K562 (cell line): ENCODE measurements around the gene GRAMD1B. TPM values are rescaled to one million over a fixed set of nuclear protein-coding genes. Genes with fewer than 3 reads are reported as not detected.

ENCODE experiments used
- ATAC-seq: fragments of 200-7000 bp; cut with Tn5 transposase; 3 replicates; pipeline ENCODE4 v1.9.1; 2020; ENCODE audit warnings: moderate library complexity
- BruUV-seq: library from RNA; stranded (reverse); fragments of 400-500 nt; replicated peaks from 2 replicates; lab custom pipeline; 2021; lab: Mats Ljungman, UMichigan
- CTCF ChIA-PET: fragments of 300-600 bp; formaldehyde crosslinking; extraction: SDS; loops from one replicate; lab custom pipeline; 2021; ENCODE audit warnings: low intra/inter-chr PET ratio; lab: Yijun Ruan, JAX
- POLR2A ChIA-PET: fragments of 300-600, 350-650 bp; sonication (Branson Sonifier 250); formaldehyde crosslinking; extraction: SDS; loops from one replicate; lab custom pipeline; 2021; ENCODE audit warnings: antibody characterized with exemption, inconsistent platforms; lab: Yijun Ruan, JAX
- DNase-seq, 4 experiments: peaks; one replicate each; pipeline versions ENCODE4 v3.0.0 to v3.0.0-alpha.2; 2011 to 2018; ENCODE audit warnings: low spot score in 3 of 4, mixed read lengths in 3 of 4; ENCODE audit errors: extremely low read depth in 1 of 4
- FAIRE-seq: peaks from 2 replicates; lab custom pipeline; 2011; peaks lifted over from hg19 to GRCh38; lab: Jason Lieb, UNC
- H2AFZ ChIP-seq: 2 replicates; pipeline ENCODE4 v1.6.0; 2011; ENCODE audit warnings: low read depth, low read length, control low read depth, inconsistent platforms
- H3K27ac ChIP-seq: fragments of 200-600 bp; 3 replicates; pipeline ENCODE4 v1.8.0; 2011; ENCODE audit warnings: low read depth, mild to moderate bottlenecking, control low read depth, inconsistent platforms, low read length, moderate library complexity, mixed read lengths; ENCODE audit errors: extremely low read depth
- H3K27me3 ChIP-seq, 2 experiments: fragments of 300-600 bp in 1 of 2; 2 replicates in 1 of 2; 3 replicates in 1 of 2; pipeline versions ENCODE4 v1.6.0 to v1.8.0; 2011; ENCODE audit warnings: inconsistent platforms in 2 of 2, low read length in 2 of 2, mild to moderate bottlenecking in 1 of 2, mixed read lengths in 1 of 2, moderate library complexity in 1 of 2; ENCODE audit not compliant: control insufficient read depth in 2 of 2, insufficient read depth in 2 of 2
- H3K36me3 ChIP-seq: fragments of 300-600 bp; 3 replicates; pipeline ENCODE4 v1.8.0; 2011; ENCODE audit warnings: mild to moderate bottlenecking, low read length, inconsistent platforms; ENCODE audit not compliant: control insufficient read depth, insufficient read depth
- H3K4me1 ChIP-seq, 2 experiments: fragments of 200-600 bp in 1 of 2; replicated peaks in 1 of 2; 2 replicates in 1 of 2; 3 replicates in 1 of 2; pipeline versions ENCODE4 v1.5.1 to v1.8.0; 2011; ENCODE audit warnings: inconsistent platforms in 2 of 2, low read length in 2 of 2, mild to moderate bottlenecking in 1 of 2, mixed read lengths in 1 of 2, moderate library complexity in 1 of 2; ENCODE audit not compliant: control insufficient read depth in 2 of 2, insufficient read depth in 2 of 2
- H3K4me2 ChIP-seq: 2 replicates; pipeline ENCODE4 v1.6.1; 2011; ENCODE audit warnings: low read length, control low read depth, inconsistent platforms, mixed read lengths; ENCODE audit not compliant: insufficient read depth
- H3K4me3 ChIP-seq: fragments of 200-600 bp; sonication (generic), shearing (Covaris generic); 2 replicates; pipeline ENCODE4 v1.5.1; 2016; ENCODE audit warnings: control low read depth, inconsistent platforms
- H3K79me2 ChIP-seq: fragments of 200-600 bp; 3 replicates; pipeline ENCODE4 v1.8.0; 2011; ENCODE audit warnings: low read length, inconsistent platforms; ENCODE audit not compliant: control insufficient read depth, insufficient read depth
- H3K9ac ChIP-seq, 2 experiments: 2 replicates each; pipeline versions ENCODE4 v1.6.0 to v1.6.1; 2011; ENCODE audit warnings: low read depth in 2 of 2, low read length in 2 of 2, control low read depth in 1 of 2, inconsistent platforms in 1 of 2, mild to moderate bottlenecking in 1 of 2, mixed read lengths in 1 of 2; ENCODE audit not compliant: insufficient read depth in 1 of 2
- H3K9me1 ChIP-seq: one replicate; pipeline ENCODE4 v1.6.0; 2011; ENCODE audit warnings: inconsistent platforms, mild to moderate bottlenecking, low read length, moderate library complexity; ENCODE audit not compliant: control insufficient read depth, insufficient read depth
- H3K9me3 ChIP-seq: replicated peaks from 2 replicates; pipeline ENCODE4 v1.5.1; 2011; ENCODE audit warnings: low read depth, low read length, inconsistent platforms; ENCODE audit not compliant: control insufficient read depth, insufficient read depth
- H4K20me1 ChIP-seq: replicated peaks from 2 replicates; pipeline ENCODE4 v1.6.1; 2011; ENCODE audit warnings: low read length, inconsistent platforms, mixed read lengths; ENCODE audit not compliant: control insufficient read depth, insufficient read depth
- ATF1 ChIP-seq, 2 experiments: fragments of 450-650 bp in 1 of 2; IDR thresholded peaks; 2 replicates each; pipeline ENCODE4 v1.6.1; 2016; ENCODE audit warnings: missing compliant biosample characterization in 1 of 2, missing genetic modification characterization in 1 of 2
- BDP1 ChIP-seq: IDR thresholded peaks from 3 replicates; pipeline ENCODE4 v1.6.1; 2011; ENCODE audit not compliant: insufficient read length, insufficient read depth
- CBX3 ChIP-seq, 2 experiments: IDR thresholded peaks; 1 replicate in 1 of 2; 2 replicates in 1 of 2; pipeline ENCODE4 v1.6.1; 2012; ENCODE audit warnings: inconsistent platforms in 2 of 2, low read length in 2 of 2, borderline replicate concordance in 1 of 2, control low read depth in 1 of 2
- CHD4 ChIP-seq: fragments of 200-600 bp; sonication (generic); IDR thresholded peaks from 3 replicates; pipeline ENCODE4 v1.6.1; 2012; ENCODE audit warnings: low read depth, mild to moderate bottlenecking, mixed read lengths, low read length, inconsistent platforms; ENCODE audit not compliant: insufficient read depth, insufficient replicate concordance, poor library complexity, severe bottlenecking
- L3MBTL2 ChIP-seq: fragments of 450-650 bp; IDR thresholded peaks from 2 replicates; pipeline ENCODE4 v1.6.1; 2016; ENCODE audit warnings: mild to moderate bottlenecking, moderate library complexity
- PYGO2 ChIP-seq: fragments of 450-650 bp; IDR thresholded peaks from 2 replicates; pipeline ENCODE4 v1.6.1; 2016; ENCODE audit warnings: mild to moderate bottlenecking, missing genetic modification characterization, moderate library complexity, missing compliant biosample characterization
- RAD51 ChIP-seq: fragments of 450-650 bp; IDR thresholded peaks from 2 replicates; pipeline ENCODE4 v1.7.1; 2016; ENCODE audit warnings: low read depth, mild to moderate bottlenecking, borderline replicate concordance
- RCOR1 ChIP-seq, 2 experiments: IDR thresholded peaks; 2 replicates each; pipeline ENCODE4 v1.6.1; 2012; ENCODE audit warnings: low read depth in 2 of 2, low read length in 2 of 2, borderline replicate concordance in 1 of 2, improper control_type of control experiment in 1 of 2
- TFE3 ChIP-seq: fragments of 450-650 bp; formaldehyde crosslinking; IDR thresholded peaks from 2 replicates; pipeline ENCODE4 v1.4.0; 2020; ENCODE audit warnings: mild to moderate bottlenecking, mixed read lengths
- TOE1 ChIP-seq, 2 experiments: fragments of 450-650 bp in 1 of 2; sonication (generic) in 1 of 2; formaldehyde crosslinking in 1 of 2; IDR thresholded peaks; 2 replicates each; pipeline versions ENCODE4 v1.7.1 to v1.8.0; 2016 to 2022; ENCODE audit warnings: borderline replicate concordance in 2 of 2, mild to moderate bottlenecking in 2 of 2, antibody characterized with exemption in 1 of 2, inconsistent platforms in 1 of 2, low read depth in 1 of 2, missing genetic modification reagents in 1 of 2, moderate library complexity in 1 of 2
- ZC3H4 ChIP-seq: sonication (generic); formaldehyde crosslinking; IDR thresholded peaks from 2 replicates; pipeline ENCODE4 v1.9.0; 2021; ENCODE audit warnings: missing genetic modification reagents, borderline replicate concordance
- ZNF3 ChIP-seq: fragments of 250-450 bp; sonication (Bioruptor Pico); IDR thresholded peaks from 2 replicates; pipeline ENCODE4 v1.5.0; 2021; ENCODE audit warnings: mild to moderate bottlenecking, moderate library complexity
- WGBS: fragments of 100-300 bp; shearing (Covaris generic); methylation state at CpG from one replicate; pipeline ENCODE4 v1.1.6; 2016; ENCODE audit warnings: low coverage, mixed read lengths; ENCODE audit not compliant: insufficient coverage; ENCODE audit errors: missing lambda C conversion rate; 5-methylcytosine and 5-hydroxymethylcytosine counted together
- in situ Hi-C: fragments of 300-500 bp; cut with MboI; formaldehyde crosslinking; loops from 4 replicates; pipeline ENCODE4 v1.15.0; 2018; ENCODE audit warnings: inconsistent platforms, mixed read lengths
- intact Hi-C: fragments of 100-400 bp; cut with micrococcal nuclease; formaldehyde crosslinking; loops from 2 replicates; pipeline ENCODE4 v1.14.2; 2022
- polyA plus RNA-seq, 8 experiments: library from polyadenylated mRNA; depleted of rRNA in 4 of 8; stranded (reverse) in 5 of 8; unstranded in 3 of 8; fragments of >200 nt; fragmentation: Nextera tagmentation in 2 of 8; fragmentation: Illumina TruSeq in 1 of 8; extraction: Ambion mirVana in 2 of 8; extraction: Trizol in 1 of 8; gene quantifications; 2 replicates each; pipeline versions ENCODE4 v1.2.1 to v1.2.3, GENCODE V29; 2011 to 2014; ENCODE audit warnings: inconsistent platforms in 1 of 8, missing spikeins in 1 of 8
- total RNA-seq, 7 experiments: library from RNA; depleted of rRNA in 6 of 7; stranded (reverse); fragments of >200 nt in 6 of 7; fragmentation: Illumina TruSeq in 2 of 7; extraction: Trizol in 2 of 7; gene quantifications; 2 replicates each; pipeline versions ENCODE4 v1.2.1 to v1.2.3, GENCODE V29; 2011 to 2021; ENCODE audit warnings: low replicate concordance in 1 of 7

GRAMD1B gene
- total and polyA plus RNA-seq, 9 of the 15 experiments (the other 6 are each of a cell fraction or from before 2014, with no cell fraction given), result 0.31 TPM; not detected in 8

GRCh38 chr11:123425367-123425766, 4.7 kb upstream of the GRAMD1B start:
- H3K9me3 ChIP-seq, result no peaks in the 10 kb centered on the region
- no peaks in the 10 kb centered on the region for H4K20me1 ChIP-seq
- POLR2A ChIA-PET, result interaction anchor here (0.6 kb wide), 1 partner anchor 35 kb away, joined by 3 read pairs; no protein-coding TSS in a partner anchor
- TF ChIP-seq ATF1 (CRISPR knock-in tag; IDR thresholded peaks at IDR 0.05), result no peak
- TF ChIP-seq ATF1 (tag; IDR thresholded peaks at IDR 0.05), result peak; percentile 15; the same call in 1 of the 2 replicates
- no peak for TF ChIP-seq ZNF3 (CRISPR knock-in tag)
- TF ChIP-seq, all 486 proteins: peak for 1
- no peak overlapping the region for H3K9ac ChIP-seq
- H3K79me2 ChIP-seq, result no peaks in the 10 kb centered on the region
- peaks cover 0 to 22% of the 10 kb centered on the region in 2 experiments; a peak in 2 of 5 replicates for H3K27me3 ChIP-seq
- H3K4me2 ChIP-seq, result no peak overlapping the region
- H3K4me1 ChIP-seq, result peaks cover 0 to 2% of the 10 kb centered on the region in 2 experiments; a peak in 1 of 5 replicates
- H3K9me1 ChIP-seq, result no peaks in the 10 kb centered on the region
- FAIRE-seq (no peak), ATAC-seq (no peak), DNase-seq (no peak)
- no peak overlapping the region for H3K4me3 ChIP-seq
- no peak overlapping the region for H2AFZ ChIP-seq
- H3K27ac ChIP-seq, result no peak overlapping the region
- intact Hi-C loops, result no loop called here
- CTCF ChIA-PET, result no interaction called here
- in situ Hi-C loops, result no loop called here
- WGBS, result 2% methylated on average over 4 of the region's 4 CpGs
- BruUV-seq, result no TSS peak
- no peaks in the 10 kb centered on the region for H3K36me3 ChIP-seq

GRCh38 chr11:123426789-123427188, 3.3 kb upstream of the GRAMD1B start:
- 0% methylated on average over 5 of the region's 5 CpGs for WGBS
- H3K27me3 ChIP-seq, result peaks cover 0 to 34% of the 10 kb centered on the region in 2 experiments; a peak in 2 of 5 replicates
- TF ChIP-seq BDP1 (no peak), L3MBTL2 (no peak), CHD4 (no peak), PYGO2 (no peak), CBX3 (IDR thresholded peaks at IDR 0.05; ENCODE audit: borderline replicate concordance in 1 of 2, low read length in 2 of 2) (no peak), ZC3H4 (CRISPR knock-in tag) (no peak), TOE1 (IDR thresholded peaks at IDR 0.05; ENCODE audit: borderline replicate concordance) (no peak), TOE1 (CRISPR knock-in tag; IDR thresholded peaks at IDR 0.05; ENCODE audit: borderline replicate concordance, low read depth) (no peak), RAD51 (no peak), RCOR1 (IDR thresholded peaks at IDR 0.05; ENCODE audit: borderline replicate concordance in 1 of 2, low read depth in 2 of 2, low read length in 2 of 2) (no peak), TFE3 (CRISPR knock-in tag) (no peak)

More at GRCh38 chr11:123426789-123427188, 3.3 kb upstream of the GRAMD1B start:
- Histone ChIP-seq H4K20me1 (no peaks in the 10 kb centered on the region), H3K4me2 (no peak overlapping the region), H3K4me1 (peaks cover 0 to 9% of the 10 kb centered on the region in 2 experiments; a peak in 2 of 5 replicates), H3K9me3 (no peaks in the 10 kb centered on the region), H3K4me3 (no peak overlapping the region), H3K27ac (no peak overlapping the region), H3K9me1 (no peaks in the 10 kb centered on the region), H2AFZ (no peak overlapping the region), H3K9ac (no peak overlapping the region), H3K36me3 (no peaks in the 10 kb centered on the region), H3K79me2 (no peaks in the 10 kb centered on the region)
- DNase-seq, result no peak
- no peak for FAIRE-seq
- in situ Hi-C loops, result no loop called here
- CTCF ChIA-PET, result no interaction called here
- ATAC-seq, result no peak
- no TSS peak for BruUV-seq
- intact Hi-C loops, result no loop called here
- POLR2A ChIA-PET, result interaction anchor here (1.3 kb wide), 1 partner anchor 11 kb away, joined by 3 read pairs; no protein-coding TSS in a partner anchor
